ENCODE data around the gene CCNE1. TPM values are rescaled to one million over a fixed set of nuclear protein-coding genes. Genes with fewer than 3 reads are reported as not detected.

Gene CCNE1
- total and polyA plus RNA-seq, 9 of the 15 experiments (the other 6 are each of a cell fraction or from before 2014, with no cell fraction given), result 6.2 to 41.0 (median 31.6) TPM

DNA sequence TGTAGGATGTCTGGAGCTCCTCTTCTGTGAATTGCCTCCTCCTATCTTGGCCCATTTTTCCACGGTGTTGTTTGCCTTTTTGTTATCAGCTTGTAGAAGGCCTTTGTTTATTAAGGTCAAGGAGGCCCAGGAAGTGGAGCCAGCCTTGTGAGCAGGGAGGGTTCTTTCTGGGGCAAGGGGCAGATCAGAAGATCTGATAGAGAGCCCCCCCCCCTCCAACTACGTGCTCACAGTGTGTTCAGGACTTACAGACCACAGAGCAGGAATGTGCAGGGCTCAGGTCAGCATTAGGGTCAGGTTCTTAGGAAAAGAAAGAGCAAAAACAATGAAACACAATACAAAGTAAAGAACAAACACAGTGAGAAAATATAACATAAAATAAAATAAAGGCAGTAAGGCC, 59.4 kb downstream of the CCNE1 start (continued):
- no peak for TF ChIP-seq TARDBP (IDR thresholded peaks at IDR 0.05)
- no peak for TF ChIP-seq CREM (IDR thresholded peaks at IDR 0.05; ENCODE audit: low read depth)
- peak; percentile 15; the same call in 1 of the 2 replicates for TF ChIP-seq CTBP1 (IDR thresholded peaks at IDR 0.05; ENCODE audit: borderline replicate concordance)
- TF ChIP-seq TCF3 (CRISPR knock-in tag; IDR thresholded peaks at IDR 0.05), result no peak
- 0 out of 2 replicates have a peak, but pooled peaks have one; percentile 14 for TF ChIP-seq SMAD3 (CRISPR knock-in tag; conservative IDR thresholded peaks at IDR 0.05)
- TF ChIP-seq NRF1 (conservative IDR thresholded peaks at IDR 0.05 in 1 of 2, IDR thresholded peaks at IDR 0.05 in 1 of 2), result peak in 1 of 2 experiments; percentile 40; a peak in 1 of 4 replicates
- TF ChIP-seq, protein P1, sequence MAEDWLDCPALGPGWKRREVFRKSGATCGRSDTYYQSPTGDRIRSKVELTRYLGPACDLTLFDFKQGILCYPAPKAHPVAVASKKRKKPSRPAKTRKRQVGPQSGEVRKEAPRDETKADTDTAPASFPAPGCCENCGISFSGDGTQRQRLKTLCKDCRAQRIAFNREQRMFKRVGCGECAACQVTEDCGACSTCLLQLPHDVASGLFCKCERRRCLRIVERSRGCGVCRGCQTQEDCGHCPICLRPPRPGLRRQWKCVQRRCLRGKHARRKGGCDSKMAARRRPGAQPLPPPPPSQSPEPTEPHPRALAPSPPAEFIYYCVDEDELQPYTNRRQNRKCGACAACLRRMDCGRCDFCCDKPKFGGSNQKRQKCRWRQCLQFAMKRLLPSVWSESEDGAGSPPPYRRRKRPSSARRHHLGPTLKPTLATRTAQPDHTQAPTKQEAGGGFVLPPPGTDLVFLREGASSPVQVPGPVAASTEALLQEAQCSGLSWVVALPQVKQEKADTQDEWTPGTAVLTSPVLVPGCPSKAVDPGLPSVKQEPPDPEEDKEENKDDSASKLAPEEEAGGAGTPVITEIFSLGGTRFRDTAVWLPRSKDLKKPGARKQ (CRISPR knock-in tag; IDR thresholded peaks at IDR 0.05), result no peak
- no peak for TF ChIP-seq ATF1 (CRISPR knock-in tag; IDR thresholded peaks at IDR 0.05)
- TF ChIP-seq ATF1 (tag; IDR thresholded peaks at IDR 0.05), result peak; percentile 27
- peak in 1 of 2 experiments; percentile 21; a peak in 1 of 4 replicates for TF ChIP-seq TBL1XR1 (IDR thresholded peaks at IDR 0.05; ENCODE audit: low read length in 2 of 2)
- TF ChIP-seq, protein P2, sequence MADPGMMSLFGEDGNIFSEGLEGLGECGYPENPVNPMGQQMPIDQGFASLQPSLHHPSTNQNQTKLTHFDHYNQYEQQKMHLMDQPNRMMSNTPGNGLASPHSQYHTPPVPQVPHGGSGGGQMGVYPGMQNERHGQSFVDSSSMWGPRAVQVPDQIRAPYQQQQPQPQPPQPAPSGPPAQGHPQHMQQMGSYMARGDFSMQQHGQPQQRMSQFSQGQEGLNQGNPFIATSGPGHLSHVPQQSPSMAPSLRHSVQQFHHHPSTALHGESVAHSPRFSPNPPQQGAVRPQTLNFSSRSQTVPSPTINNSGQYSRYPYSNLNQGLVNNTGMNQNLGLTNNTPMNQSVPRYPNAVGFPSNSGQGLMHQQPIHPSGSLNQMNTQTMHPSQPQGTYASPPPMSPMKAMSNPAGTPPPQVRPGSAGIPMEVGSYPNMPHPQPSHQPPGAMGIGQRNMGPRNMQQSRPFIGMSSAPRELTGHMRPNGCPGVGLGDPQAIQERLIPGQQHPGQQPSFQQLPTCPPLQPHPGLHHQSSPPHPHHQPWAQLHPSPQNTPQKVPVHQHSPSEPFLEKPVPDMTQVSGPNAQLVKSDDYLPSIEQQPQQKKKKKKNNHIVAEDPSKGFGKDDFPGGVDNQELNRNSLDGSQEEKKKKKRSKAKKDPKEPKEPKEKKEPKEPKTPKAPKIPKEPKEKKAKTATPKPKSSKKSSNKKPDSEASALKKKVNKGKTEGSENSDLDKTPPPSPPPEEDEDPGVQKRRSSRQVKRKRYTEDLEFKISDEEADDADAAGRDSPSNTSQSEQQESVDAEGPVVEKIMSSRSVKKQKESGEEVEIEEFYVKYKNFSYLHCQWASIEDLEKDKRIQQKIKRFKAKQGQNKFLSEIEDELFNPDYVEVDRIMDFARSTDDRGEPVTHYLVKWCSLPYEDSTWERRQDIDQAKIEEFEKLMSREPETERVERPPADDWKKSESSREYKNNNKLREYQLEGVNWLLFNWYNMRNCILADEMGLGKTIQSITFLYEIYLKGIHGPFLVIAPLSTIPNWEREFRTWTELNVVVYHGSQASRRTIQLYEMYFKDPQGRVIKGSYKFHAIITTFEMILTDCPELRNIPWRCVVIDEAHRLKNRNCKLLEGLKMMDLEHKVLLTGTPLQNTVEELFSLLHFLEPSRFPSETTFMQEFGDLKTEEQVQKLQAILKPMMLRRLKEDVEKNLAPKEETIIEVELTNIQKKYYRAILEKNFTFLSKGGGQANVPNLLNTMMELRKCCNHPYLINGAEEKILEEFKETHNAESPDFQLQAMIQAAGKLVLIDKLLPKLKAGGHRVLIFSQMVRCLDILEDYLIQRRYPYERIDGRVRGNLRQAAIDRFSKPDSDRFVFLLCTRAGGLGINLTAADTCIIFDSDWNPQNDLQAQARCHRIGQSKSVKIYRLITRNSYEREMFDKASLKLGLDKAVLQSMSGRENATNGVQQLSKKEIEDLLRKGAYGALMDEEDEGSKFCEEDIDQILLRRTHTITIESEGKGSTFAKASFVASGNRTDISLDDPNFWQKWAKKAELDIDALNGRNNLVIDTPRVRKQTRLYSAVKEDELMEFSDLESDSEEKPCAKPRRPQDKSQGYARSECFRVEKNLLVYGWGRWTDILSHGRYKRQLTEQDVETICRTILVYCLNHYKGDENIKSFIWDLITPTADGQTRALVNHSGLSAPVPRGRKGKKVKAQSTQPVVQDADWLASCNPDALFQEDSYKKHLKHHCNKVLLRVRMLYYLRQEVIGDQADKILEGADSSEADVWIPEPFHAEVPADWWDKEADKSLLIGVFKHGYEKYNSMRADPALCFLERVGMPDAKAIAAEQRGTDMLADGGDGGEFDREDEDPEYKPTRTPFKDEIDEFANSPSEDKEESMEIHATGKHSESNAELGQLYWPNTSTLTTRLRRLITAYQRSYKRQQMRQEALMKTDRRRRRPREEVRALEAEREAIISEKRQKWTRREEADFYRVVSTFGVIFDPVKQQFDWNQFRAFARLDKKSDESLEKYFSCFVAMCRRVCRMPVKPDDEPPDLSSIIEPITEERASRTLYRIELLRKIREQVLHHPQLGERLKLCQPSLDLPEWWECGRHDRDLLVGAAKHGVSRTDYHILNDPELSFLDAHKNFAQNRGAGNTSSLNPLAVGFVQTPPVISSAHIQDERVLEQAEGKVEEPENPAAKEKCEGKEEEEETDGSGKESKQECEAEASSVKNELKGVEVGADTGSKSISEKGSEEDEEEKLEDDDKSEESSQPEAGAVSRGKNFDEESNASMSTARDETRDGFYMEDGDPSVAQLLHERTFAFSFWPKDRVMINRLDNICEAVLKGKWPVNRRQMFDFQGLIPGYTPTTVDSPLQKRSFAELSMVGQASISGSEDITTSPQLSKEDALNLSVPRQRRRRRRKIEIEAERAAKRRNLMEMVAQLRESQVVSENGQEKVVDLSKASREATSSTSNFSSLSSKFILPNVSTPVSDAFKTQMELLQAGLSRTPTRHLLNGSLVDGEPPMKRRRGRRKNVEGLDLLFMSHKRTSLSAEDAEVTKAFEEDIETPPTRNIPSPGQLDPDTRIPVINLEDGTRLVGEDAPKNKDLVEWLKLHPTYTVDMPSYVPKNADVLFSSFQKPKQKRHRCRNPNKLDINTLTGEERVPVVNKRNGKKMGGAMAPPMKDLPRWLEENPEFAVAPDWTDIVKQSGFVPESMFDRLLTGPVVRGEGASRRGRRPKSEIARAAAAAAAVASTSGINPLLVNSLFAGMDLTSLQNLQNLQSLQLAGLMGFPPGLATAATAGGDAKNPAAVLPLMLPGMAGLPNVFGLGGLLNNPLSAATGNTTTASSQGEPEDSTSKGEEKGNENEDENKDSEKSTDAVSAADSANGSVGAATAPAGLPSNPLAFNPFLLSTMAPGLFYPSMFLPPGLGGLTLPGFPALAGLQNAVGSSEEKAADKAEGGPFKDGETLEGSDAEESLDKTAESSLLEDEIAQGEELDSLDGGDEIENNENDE (IDR thresholded peaks at IDR 0.05; ENCODE audit: low read depth, low read length), result no peak
- no peak for TF ChIP-seq CHCHD3 (CRISPR knock-in tag; IDR thresholded peaks at IDR 0.05)
- peak; percentile 83 for TF ChIP-seq SOX6 (IDR thresholded peaks at IDR 0.05)
- no peak for TF ChIP-seq NR2C2 (CRISPR knock-in tag; IDR thresholded peaks at IDR 0.05)
- TF ChIP-seq NR2C2 (tag; IDR thresholded peaks at IDR 0.05), result peak; percentile 85
- no peak for TF ChIP-seq ILF3 (IDR thresholded peaks at IDR 0.05; ENCODE audit: borderline replicate concordance)
- TF ChIP-seq ESRRA (IDR thresholded peaks at IDR 0.05; ENCODE audit: borderline replicate concordance, low read depth), result peak; percentile 35; the same call in 1 of the 2 replicates
- 0 out of 2 replicates have a peak, but pooled peaks have one; percentile 62 for TF ChIP-seq ELF2 (CRISPR knock-in tag; IDR thresholded peaks at IDR 0.05)
